ENCODE measurements around the gene PIAS1.
"Not testable (repeated sequence)": the region's sequence is repeated elsewhere in the genome, so short reads cannot be mapped to it uniquely, and the experiment has no call there.

PIAS1 gene

DNA sequence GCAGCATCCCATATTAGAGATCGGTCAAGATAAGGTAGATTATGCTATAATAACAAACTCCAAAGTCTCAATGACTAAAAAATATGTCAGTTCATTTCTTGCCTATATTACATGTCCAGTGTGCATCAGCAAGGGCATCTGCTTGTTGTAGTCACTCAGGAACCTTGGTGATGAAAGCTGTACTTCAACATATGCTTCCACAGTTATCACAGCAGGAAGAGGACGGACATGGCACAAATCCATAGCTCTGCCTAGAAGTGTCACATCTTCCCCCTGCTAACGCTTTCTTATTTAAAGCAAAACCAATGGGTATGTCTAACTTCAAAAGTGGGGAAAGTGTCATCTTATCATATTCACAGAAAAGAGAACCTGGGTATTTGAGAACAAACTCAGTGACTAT is 20.0 kb upstream of the PIAS1 start:
- DNase-seq (ENCODE audit: low read depth in 2 of 2, low spot score in 1 of 2), result no peak

GRCh38 chr15:68034719-68035293 is 19.3 kb upstream of the PIAS1 start:
- DNase-seq (ENCODE audit: low read depth in 2 of 2, low spot score in 1 of 2), result no peak

DNA sequence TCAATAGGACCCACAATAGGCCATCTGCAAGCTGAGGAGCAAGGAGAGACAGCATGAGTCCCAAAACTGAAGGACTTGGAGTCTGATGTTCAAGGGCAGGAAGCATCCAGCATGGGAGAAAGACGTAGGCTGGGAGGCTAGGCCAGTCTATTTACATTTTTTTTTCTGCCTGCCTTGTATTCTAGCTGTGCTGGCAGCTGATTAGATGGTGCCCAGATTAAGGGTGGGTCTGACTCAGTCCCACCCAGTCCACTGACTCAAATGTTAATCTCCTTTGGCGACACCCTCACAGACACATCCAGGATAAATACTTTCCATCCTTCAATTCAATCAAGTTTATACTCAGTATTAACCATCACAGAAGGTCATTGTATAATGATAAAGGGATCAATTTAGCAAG is 15.9 kb upstream of the PIAS1 start:
- DNase-seq (ENCODE audit: low read depth in 2 of 2, low spot score in 1 of 2), result no peak

- DNase-seq (ENCODE audit: low read depth in 2 of 2, low spot score in 1 of 2), result no peak
These were observed 14.0 kb upstream of the PIAS1 start for GRCh38 chr15:68040144-68040543.

DNA sequence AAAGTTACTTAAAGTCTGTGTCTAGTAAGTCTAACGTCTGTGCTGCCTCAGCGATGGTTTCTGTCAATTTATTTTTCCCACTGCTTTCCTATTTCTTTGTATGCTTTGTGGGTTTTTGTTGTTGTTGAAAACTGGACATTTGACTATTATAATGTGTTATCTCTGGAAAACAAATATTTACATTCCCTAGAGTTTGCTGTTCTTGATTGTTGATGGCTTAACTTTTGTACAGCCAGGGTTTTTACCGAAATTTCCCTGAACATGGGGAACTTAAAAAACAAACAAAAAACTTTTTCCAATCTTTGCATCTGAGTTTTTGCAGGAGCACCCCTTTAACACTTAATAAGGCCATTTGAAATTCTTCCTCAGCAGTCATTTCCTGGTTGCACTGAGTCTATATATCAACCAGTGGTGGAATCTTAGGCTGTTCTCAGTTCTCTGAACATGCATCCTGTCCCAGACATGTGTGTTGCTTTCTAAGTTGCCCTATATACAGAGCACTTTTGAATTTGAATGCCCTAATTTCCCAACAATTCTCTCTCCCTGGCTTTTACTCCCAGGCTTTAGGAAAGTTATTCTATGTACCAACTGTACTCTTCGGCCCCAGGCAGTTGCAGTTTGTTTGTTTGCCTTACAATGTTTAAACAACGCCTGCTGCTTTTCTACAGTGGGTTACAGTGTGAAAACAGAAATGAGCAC is 11.8 kb upstream of the PIAS1 start:
- no peak for DNase-seq (ENCODE audit: low read depth in 2 of 2, low spot score in 1 of 2)

- no peak for DNase-seq (ENCODE audit: low read depth in 2 of 2, low spot score in 1 of 2)
These were observed 11.3 kb upstream of the PIAS1 start for GRCh38 chr15:68042855-68043222.

DNA sequence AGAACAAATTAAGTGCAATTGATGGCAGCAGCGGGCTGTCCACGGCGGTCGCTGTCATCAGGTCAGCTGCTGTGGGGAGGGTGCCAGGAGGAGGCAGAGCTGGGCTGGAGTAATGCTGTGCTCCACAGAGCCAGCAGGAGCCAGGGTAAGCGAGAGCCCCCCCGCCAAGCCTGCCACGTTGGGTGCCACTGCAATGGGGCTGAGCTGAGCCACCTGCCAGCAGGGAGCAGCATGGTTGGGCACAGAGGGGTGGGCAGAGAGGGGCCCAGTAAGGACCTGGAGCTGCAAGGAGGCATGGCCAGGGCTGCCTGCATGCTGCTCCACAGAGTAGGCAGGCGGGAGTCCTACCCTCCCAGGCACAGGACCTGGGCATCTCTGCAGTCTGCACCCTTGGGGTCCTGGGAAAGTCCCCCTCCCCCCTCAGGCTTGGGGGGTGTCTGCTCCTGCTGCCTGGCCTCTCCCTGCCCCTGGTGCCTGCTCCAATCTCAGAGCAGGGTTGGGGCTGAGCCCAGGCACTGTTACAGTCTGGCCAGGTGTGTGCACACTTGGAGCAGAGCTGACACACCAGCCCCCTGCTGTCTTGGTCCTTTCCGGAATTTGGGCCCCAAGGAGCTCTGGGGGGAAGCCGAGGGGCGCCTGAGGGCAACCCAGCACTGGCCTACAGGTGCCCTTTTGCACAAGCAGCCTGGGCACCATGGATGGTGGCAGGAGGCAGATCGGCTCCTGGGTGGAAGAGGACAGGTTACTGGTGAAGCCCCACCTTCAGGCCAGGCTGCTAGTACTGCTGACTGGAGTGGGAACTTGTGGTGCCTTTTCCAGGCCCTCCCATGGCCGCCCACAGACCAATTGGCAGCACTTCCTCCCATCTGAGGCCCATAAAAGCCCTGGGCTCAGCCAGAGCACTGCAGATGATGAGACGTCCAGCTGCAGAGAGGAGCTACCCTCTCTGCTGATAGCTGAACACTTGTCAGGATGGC is 8.5 kb upstream of the PIAS1 start:
- no peak for DNase-seq (ENCODE audit: low read depth in 2 of 2, low spot score in 1 of 2)

- DNase-seq (ENCODE audit: low read depth in 2 of 2, low spot score in 1 of 2), result no peak
These were observed 6.3 kb upstream of the PIAS1 start for GRCh38 chr15:68047826-68048225.

GRCh38 chr15:68051109-68051508 is 3.0 kb upstream of the PIAS1 start:
- DNase-seq (ENCODE audit: low read depth in 2 of 2, low spot score in 1 of 2), result no peak

DNA sequence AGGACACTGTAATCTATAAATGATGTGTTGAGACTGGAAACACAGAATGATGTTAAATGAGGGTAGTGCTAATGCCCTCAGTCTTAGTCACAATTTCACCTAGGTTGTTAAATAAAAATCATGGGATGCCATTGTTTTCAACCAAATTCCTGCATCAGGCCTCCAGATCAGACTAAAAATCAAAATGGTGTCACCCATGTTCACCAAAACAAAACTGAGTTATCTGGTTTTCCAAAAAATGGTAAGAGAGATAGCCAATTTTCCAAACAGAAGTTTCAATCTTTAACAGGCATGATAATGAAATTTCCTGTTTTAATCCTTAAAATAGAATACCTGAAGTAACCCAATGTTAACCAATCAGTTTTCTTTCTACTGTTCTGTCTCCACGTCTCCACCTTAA is 2.2 kb upstream of the PIAS1 start:
- DNase-seq (ENCODE audit: low read depth in 2 of 2, low spot score in 1 of 2), result no peak

DNA sequence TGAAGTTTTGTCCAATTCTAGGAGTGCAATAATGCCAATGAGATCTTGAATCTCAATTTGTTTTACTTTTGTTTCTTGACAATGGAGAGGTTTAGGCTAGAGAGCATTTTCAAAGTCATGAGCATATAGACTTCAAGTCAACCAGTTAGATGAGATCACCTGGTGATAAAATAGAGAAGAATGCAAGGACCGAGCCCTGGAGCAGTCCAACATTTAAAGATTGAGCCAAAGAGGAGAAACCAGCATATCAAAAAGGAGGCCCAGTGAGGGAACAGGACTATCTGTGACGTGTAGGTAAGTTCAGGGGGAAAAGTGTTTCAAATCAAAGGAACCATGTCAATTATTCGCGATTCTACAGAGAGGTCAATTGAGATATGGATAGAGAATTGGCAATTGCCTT is 1.7 kb upstream of the PIAS1 start:
- no peak for DNase-seq (ENCODE audit: low read depth in 2 of 2, low spot score in 1 of 2)

DNA sequence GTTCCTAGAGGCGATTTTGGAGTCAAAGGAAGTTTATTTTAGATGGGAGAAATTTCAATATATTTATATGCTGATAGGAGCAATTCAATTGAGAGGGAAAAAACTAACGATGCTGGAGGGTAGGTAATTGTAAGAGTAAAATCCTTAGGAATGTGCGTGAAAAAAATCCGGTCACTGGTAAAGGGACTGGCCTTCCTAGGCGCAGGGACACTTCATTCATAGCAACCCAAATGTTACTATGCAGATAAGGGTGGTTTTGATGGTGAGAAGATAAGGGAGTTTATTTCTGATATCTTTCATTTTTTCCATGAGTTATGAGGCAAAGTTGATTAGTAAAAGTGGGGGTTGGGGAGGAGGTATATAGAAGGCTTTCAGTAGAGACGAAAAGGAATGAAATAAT is 1.1 kb upstream of the PIAS1 start:
- no peak for DNase-seq (ENCODE audit: low read depth in 2 of 2, low spot score in 1 of 2)

DNA sequence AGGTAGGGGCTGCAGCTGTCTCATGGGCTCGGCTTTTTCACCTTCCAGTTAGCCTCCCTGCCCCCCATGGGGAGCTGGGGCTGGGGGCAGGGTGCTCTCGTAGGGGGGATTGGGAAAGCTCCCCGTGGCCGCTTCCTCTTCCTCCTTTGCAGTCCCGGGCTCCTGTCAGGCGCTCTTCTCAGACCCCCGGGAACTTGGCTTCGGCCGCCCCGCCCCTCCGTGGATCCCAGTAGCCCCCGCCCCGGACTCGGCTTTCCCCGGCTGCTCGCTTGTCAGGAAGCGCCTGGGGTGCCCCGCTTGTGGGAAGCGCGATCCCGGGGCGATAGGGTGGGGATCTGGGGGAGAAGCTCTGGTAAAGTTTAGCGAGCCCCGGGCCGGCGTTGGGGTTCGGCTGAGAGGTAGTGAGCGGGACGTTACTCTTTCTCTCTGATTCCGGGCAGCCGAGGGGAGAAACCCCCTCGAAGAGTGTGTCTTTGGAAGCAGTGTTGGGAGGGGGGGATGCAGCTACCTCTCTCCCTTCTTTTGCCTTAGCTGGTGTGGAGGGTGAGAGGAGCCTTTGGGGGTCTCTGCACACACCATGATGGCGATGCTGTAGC is 611 bp downstream of the PIAS1 start:
- peak in 1 of 2 donors; percentile 6 for DNase-seq (ENCODE audit: low read depth in 2 of 2, low spot score in 1 of 2)

GRCh38 chr15:68055224-68055705 is 1.1 kb downstream of the PIAS1 start:
- peak; percentile 20 to 33 for DNase-seq (ENCODE audit: low read depth in 2 of 2, low spot score in 1 of 2)

GRCh38 chr15:68056097-68056865 is 2.2 kb downstream of the PIAS1 start:
- DNase-seq (ENCODE audit: low read depth in 2 of 2, low spot score in 1 of 2), result no peak

GRCh38 chr15:68057034-68057433 is 2.9 kb downstream of the PIAS1 start:
- DNase-seq (ENCODE audit: low read depth in 2 of 2, low spot score in 1 of 2), result no peak

DNA sequence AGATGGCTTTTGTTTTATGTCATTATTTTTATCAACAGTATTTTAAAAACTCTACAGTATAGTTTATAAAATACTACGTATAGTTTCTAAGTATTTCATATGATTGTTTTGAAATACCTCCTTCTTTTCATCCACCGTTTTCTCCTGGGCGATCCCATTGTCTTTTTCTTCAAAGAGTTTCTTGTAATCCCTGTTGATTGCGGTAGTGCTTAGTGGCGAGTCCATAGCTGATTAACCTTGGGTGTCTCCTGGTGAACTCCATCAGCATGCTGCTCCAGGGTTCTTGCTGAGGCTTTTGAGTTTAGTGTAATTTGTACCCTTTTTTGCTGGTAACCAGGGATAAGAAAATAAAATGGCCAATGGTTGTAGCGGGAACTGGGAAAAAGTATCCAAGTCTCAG is 3.6 kb downstream of the PIAS1 start:
- DNase-seq (ENCODE audit: low read depth in 2 of 2, low spot score in 1 of 2), result no peak

DNA sequence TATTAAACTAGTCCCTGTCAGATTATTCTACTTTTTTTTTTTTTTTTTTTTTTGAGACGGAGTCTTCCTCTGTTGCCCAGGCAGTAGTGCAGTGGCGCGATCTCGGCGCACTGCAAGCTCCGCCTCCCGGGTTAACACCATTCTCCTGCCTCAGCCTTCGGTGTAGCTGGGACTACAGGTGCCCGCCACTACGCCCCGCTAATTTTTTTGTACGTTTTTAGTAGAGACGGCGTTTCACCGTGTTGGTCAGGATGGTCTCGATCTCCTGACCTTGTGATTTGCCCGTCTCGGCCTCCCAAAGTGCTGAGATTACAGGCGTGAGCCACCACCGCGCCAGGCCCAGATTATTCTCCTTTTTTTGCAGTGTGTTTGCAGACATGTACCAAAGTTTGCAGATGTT is 4.9 kb downstream of the PIAS1 start:
- DNase-seq (ENCODE audit: low read depth in 2 of 2, low spot score in 1 of 2), result not testable (repeated sequence)

DNA sequence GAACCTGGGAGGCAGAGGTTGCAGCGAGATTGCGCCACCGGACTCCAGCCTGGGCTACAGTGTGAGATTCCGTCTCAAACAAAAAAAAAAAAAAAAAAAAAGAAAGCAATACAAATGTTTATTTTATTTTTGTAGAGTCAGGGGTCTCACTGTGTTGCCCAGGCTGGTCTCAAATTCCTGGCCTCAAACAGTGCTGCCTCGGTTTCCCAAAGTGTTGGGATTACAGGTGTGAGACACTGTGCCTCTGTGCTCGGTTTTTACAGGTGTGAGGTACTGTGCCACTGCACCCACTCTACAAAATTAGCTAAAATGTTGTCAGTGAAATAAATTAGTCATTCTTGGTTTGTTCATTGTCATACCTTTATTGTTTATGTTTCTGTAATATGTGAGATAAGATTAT is 5.5 kb downstream of the PIAS1 start:
- no peak for DNase-seq (ENCODE audit: low read depth in 2 of 2, low spot score in 1 of 2)

GRCh38 chr15:68061171-68061570 is 7.1 kb downstream of the PIAS1 start:
- DNase-seq (ENCODE audit: low read depth in 2 of 2, low spot score in 1 of 2), result no peak

GRCh38 chr15:68061602-68062001 is 7.5 kb downstream of the PIAS1 start:
- DNase-seq (ENCODE audit: low read depth in 2 of 2, low spot score in 1 of 2), result no peak

Measured in stimulated activated CD8-positive, alpha-beta memory T cell treated with anti-CD3 and anti-CD28 coated beads, Interleukin-4, amount 100 ng/mL, for 4 hours (primary cell).